Midbrain (tissue), 1 donor: ENCODE measurements around the gene HBB.

Source experiments
- DNase-seq: peaks from one replicate; lab custom pipeline; 2025; lab: John Stamatoyannopoulos, UW

Gene HBB

GRCh38 chr11:5247472-5248192 is 20.8 kb upstream of the HBB start:
- no peak for DNase-seq

- DNase-seq = no peak
These were observed 20.1 kb upstream of the HBB start for GRCh38 chr11:5246772-5247471.

- DNase-seq = no peak
These were observed 18.3 kb upstream of the HBB start for GRCh38 chr11:5245155-5245554.

GRCh38 chr11:5243816-5244180 is 16.9 kb upstream of the HBB start:
- DNase-seq = no peak

GRCh38 chr11:5242933-5243815 is 16.3 kb upstream of the HBB start:
- DNase-seq = no peak

- DNase-seq = no peak
These were observed 15.3 kb upstream of the HBB start for GRCh38 chr11:5242208-5242607.

- no peak for DNase-seq
These were observed 14.6 kb upstream of the HBB start for GRCh38 chr11:5241458-5241857.

GRCh38 chr11:5240458-5240857 is 13.6 kb upstream of the HBB start:
- DNase-seq = no peak

GRCh38 chr11:5240056-5240455 is 13.2 kb upstream of the HBB start:
- no peak for DNase-seq

- no peak for DNase-seq
These were observed 12.2 kb upstream of the HBB start for GRCh38 chr11:5239046-5239445.

GRCh38 chr11:5238486-5238885 is 11.6 kb upstream of the HBB start:
- no peak for DNase-seq

GRCh38 chr11:5237420-5237819 is 10.5 kb upstream of the HBB start:
- no peak for DNase-seq

GRCh38 chr11:5235364-5236095 is 8.7 kb upstream of the HBB start:
- DNase-seq = no peak

GRCh38 chr11:5234381-5234834 is 7.5 kb upstream of the HBB start, which contains the start of gene HBD:
Gene HBD (minus strand): TSS chr11:5234483. CDS start chr11:5234433, 50 bp downstream.
- no peak for DNase-seq

- DNase-seq = no peak
These were observed 6.4 kb upstream of the HBB start for GRCh38 chr11:5233307-5233706.

GRCh38 chr11:5232821-5233220 is 6.0 kb upstream of the HBB start:
- no peak for DNase-seq

GRCh38 chr11:5232176-5232575 is 5.3 kb upstream of the HBB start:
- no peak for DNase-seq

GRCh38 chr11:5231111-5231510 is 4.2 kb upstream of the HBB start:
- no peak for DNase-seq

- DNase-seq = no peak
These were observed 3.4 kb upstream of the HBB start for GRCh38 chr11:5230266-5230665.

GRCh38 chr11:5229796-5230195 is 2.9 kb upstream of the HBB start:
- DNase-seq = no peak

- DNase-seq = no peak
These were observed 2.5 kb upstream of the HBB start for GRCh38 chr11:5229356-5229755.

GRCh38 chr11:5228124-5228523 is 1.3 kb upstream of the HBB start:
- DNase-seq = no peak
